ENCODE results near the gene OSTN.
"Not testable (repeated sequence)": the region's sequence is repeated elsewhere in the genome, so short reads cannot be mapped to it uniquely, and the experiment has no call there.

OSTN gene

DNA sequence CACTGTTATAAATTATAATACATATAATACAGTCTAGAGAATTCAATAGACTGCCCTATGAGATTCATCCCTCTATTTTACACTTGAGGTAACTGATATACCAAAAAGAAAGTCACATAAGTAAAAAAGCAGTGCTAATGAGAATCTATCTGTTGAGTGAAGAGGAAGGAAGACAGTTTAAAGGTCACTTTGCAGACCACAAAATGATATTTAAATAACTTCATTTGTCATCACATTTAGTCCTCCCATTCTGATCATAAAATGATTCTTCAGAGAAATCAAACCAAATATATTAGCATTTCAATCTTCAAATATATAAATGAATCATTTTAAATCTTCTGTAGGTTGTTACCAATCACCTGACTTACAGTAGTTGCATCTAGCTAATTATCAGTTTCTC lies 69.7 kb downstream of the OSTN start:
- DNase-seq: no peak

GRCh38 chr3:191269289-191270085 lies 70.4 kb downstream of the OSTN start:
- no peak for DNase-seq

DNA sequence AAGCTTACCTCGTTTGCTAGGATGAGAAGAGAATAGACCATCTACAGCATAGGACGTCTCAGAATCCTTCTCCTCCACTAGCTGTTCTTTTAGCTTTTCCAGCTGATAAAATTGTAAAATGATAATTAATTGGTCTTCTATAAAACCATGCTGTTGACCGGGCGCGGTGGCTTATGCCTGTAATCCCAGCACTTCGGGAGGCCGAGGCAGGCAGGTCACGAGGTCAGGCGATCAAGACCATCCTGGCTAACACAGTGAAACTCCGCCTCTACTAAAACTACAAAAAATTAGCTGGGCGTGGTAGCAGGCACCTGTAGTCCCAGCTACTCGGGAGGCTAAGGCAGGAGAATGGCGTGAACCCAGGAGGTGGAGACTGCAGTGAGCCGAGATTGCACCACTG lies 76.2 kb downstream of the OSTN start:
- not testable (repeated sequence) for DNase-seq

GRCh38 chr3:191275751-191276150 lies 76.7 kb downstream of the OSTN start:
- DNase-seq: no peak

DNA sequence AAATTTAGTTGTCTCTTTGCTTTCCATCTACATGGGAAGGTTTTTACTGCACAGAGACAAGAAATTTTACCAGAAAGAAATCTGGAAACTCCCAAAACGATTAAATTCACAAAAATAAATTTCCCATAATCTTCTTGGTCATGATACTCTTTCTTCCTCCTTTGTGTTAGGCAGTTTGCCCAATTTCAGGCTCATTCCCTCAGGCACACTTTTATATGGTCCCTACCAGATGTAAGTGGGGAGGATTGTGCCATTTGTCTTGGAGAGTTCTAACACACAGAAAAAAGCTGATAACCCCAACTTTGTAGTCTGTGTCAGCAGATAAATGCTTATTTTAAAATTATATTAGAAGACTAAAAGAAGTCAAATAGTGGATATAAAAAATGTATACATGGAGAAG lies 81.1 kb downstream of the OSTN start:
- DNase-seq: no peak

GRCh38 chr3:191280882-191281281 lies 81.8 kb downstream of the OSTN start:
- DNase-seq: no peak

GRCh38 chr3:191282251-191283185 lies 83.5 kb downstream of the OSTN start:
- no peak for DNase-seq

- DNase-seq: no peak
Observed at GRCh38 chr3:191283400-191283799, 84.4 kb downstream of the OSTN start.

- no peak for DNase-seq
Observed at GRCh38 chr3:191290311-191291025, 91.4 kb downstream of the OSTN start.

DNA sequence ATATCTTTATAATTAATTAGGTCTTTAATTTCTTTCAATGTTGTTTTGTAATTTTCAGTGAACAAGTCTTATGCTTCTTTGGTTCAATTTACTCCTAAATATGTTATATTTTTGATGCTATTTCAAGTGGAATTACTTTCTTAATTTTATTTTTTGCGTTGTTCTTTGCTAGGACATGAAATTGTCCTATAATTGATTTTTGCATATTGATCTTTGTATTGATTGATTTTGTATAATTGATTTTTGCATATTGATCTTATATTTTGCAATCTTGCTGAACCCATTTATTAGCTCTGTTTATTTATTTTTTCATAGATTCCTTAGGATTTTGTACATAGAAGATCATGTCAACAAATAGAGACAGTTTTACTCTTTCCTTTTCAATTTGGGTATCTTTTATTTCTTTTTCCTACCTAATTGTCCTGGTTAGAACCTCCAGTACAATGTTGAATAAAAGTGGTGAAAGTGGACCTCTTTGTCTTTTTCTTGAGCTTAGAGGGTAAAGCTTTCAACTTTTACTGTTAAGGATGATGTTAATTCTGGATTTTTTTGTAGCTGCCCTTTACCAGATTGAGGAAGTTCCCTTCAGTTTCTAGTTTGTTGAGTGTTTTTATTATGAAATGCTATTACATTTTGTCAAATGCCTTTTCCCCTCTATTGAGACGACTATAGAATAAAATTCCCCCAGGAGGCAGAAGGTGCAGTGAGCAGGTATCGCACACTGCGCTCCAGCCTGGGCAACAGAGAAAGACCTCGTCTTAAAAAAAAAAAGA lies 93.4 kb downstream of the OSTN start:
- DNase-seq: no peak

DNA sequence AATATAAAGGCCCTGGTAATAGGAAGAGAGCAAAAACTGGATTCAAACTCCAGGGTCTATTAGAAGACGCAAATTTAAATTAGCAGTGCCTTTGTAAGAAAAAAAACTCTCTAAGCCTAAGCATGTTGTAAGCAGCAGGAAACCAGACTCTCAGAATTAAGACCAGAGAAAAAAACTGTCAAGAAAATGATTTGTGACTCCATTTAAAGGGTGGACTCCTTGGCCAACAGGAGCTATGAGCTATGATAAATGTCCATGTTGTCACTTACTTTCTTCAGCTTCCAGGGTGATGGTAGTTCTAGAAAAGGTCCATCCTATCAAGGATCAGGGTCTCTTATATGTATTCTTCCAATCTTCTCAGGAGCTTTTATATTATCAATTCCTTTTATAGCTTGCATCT lies 95.2 kb downstream of the OSTN start:
- no peak for DNase-seq

GRCh38 chr3:191296041-191296541 lies 97.0 kb downstream of the OSTN start:
- DNase-seq: no peak

DNA sequence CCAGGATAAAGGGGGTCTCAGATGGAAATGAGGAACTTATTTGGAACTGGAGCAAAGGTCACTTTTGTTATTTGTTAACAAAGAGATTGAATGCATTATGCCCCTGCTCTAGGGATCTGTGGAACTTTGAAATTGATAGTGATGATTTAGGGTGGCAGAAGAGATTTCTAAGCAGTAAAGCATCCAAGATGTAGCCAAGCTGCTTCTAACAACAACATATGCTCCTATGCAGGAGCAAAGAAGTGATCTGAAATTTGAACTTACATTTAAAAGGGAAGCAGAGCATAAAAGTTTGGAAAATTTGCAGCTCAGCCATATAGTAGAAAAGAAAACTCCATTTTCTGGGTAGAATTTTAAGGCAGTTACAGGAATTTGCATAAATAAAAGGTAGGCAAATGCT lies 99.8 kb downstream of the OSTN start:
- DNase-seq: no peak

DNA sequence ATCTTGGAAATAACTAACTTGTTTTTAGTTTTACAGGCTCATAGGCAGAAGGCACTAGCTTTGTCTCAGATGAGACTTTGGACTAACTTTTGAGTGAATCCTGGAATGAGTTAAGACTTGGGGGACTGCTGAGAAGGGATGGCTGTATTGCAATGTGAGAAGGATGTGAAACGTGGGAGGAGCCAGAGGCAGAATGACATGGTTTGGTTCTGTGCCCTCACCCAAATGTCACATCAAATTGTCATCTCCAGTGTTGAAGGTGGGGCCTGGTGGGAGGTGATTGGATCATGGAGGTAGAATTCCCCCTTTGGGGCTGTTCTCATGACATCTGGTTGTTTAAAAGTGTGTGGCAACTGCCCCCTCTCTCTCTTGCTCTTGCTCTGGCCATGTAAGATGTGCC lies 101.4 kb downstream of the OSTN start:
- no peak for DNase-seq

DNA sequence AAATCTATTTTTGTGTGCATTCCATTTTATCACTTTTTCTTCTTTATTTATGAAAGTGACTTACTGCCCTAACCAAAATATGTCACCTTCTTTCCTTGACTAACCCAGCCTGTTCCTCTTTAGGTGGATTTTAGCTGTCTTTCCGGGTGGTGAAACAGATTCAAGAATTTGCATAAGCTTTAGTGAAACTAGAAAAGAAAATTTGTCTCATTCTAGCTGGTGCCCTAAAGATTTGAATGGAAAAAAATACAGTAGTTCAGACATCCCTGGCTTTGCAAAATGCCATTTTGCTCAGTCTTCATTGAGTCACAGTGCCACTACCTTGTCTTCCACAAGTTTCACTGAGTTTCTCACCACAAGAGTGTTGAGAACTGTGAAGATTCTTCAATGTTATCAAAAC lies 102.0 kb downstream of the OSTN start:
- no peak for DNase-seq

DNA sequence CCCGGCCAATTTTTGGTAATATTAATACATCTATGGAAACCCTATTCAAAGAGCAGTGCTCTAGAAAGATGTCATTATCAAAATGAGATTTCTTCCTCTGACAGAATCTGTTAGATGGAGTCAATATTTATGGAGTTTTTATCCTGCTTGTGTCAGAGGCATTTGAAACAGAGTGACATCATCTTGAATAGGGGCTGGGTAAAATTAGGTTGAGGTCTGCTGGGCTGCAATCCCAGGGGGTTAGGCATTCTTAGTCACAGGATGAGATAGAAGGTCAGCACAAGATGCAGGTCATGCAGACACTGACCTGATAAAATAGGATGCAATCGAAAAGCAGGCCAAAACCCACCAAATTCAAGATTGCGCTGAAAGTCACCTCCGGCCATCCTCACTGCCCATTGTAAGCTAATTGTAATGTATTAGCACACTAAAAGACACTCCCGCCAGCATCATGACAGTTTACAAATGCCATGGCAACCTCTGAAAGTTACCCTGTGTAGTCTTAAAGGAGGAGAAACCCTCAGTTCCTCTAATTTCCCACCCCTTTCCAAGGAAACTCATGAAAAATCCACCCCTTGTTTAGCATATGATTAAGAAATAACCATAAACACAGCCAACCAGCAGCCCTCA lies 102.9 kb downstream of the OSTN start:
- DNase-seq: no peak

GRCh38 chr3:191302451-191302850 lies 103.4 kb downstream of the OSTN start:
- no peak for DNase-seq

DNA sequence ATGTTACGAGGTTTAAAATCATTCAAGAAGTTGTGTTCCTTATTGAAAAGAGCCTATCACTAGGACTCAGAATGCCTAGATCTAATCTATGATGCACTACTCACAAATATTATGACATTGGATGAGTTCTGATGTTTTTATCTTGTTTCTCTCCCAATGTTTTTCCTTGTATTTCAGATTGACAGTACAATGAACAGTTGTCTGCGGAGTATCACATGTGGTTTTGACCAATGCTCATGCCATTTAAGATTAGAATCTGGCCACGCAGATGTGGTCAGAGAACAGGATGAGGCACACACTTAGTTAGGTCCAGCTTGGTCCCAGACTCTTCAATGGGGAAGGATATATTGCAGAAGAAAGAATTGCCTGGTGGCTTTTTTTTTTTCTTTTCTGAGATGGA lies 104.6 kb downstream of the OSTN start:
- DNase-seq: no peak

DNA sequence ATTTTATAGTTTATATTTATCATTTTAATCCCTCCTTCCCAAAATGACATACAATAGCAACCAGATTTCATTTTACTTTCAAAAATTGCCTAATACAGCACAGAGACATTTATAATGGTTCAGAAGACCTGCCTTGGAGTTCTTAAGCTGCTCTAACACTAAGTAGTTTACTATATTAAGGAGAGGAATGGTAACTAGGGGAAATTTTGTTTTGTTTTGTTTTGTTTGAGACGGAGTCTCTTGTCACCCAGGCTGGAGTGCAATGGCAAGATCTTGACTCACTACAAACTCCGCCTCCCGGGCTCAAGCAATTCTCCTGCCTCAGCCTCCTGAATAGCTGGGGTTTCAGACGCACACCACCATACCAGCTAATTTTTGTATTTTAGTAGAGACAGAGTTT lies 107.4 kb downstream of the OSTN start:
- no peak for DNase-seq

GRCh38 chr3:191307341-191307740 lies 108.3 kb downstream of the OSTN start:
- DNase-seq: no peak

- no peak for DNase-seq
Observed at GRCh38 chr3:191313296-191313695, 114.3 kb downstream of the OSTN start.

All from bone marrow (tissue), 2 donors.